ENCODE measurements around the gene SACM1L. TPM values are rescaled to one million over a fixed set of nuclear protein-coding genes. Genes with fewer than 3 reads are reported as not detected.

The SACM1L gene
- total and polyA plus RNA-seq, 2 of the 8 experiments (the other 6 are each of a cell fraction or from before 2014, with no cell fraction given) = 20.1 to 61.0 TPM

DNA sequence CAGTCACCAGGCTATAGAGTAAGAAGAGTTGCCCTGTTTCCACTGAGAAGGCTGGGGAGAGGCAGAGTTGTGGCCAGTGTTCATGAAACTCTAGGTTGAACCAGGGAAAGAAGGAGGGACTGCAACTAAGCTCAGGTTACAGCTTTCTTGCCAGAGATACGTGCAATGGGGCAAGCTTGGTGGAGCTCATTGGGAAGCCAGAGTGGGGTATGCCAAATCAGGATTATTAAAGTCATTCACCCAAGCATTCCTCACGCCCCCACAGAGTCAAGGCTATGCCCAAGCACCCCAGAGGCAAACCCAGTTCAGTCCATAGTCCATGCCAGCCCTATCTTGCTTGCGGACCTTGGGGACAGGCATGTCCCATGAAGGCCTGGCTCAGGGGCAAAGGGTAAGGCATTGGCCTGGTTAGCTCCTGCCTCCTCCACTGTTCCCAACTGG, 89.6 kb downstream of the SACM1L start:
- no peak overlapping the region for H2AK5ac ChIP-seq (ENCODE audit: low read depth, low read length)
- no peak overlapping the region for H3K4ac ChIP-seq (replicated peaks; ENCODE audit: insufficient read length, low read depth, low read length)
- H3K4me1 ChIP-seq (replicated peaks in 1 of 4; ENCODE audit: control insufficient read depth in 3 of 4, insufficient read depth in 4 of 4, low read length in 3 of 4) = peaks cover 0 to 2% (median 0%) of the 10 kb centered on the region in 4 experiments; a peak in 1 of 7 replicates
- no peaks in the 10 kb centered on the region for H3K36me3 ChIP-seq (ENCODE audit: control insufficient read depth in 2 of 4, insufficient read depth in 4 of 4, low read length in 3 of 4)
- no peak for FAIRE-seq
- no peaks in the 10 kb centered on the region for H3K27me3 ChIP-seq (replicated peaks in 1 of 4; ENCODE audit: control insufficient read depth in 3 of 4, extremely low read depth in 1 of 4, insufficient read depth in 3 of 4, low read length in 3 of 4)
- no peak overlapping the region for H3K56ac ChIP-seq (replicated peaks; ENCODE audit: insufficient read length, low read depth, low read length)
- no peaks in the 10 kb centered on the region for H3K9me3 ChIP-seq (ENCODE audit: insufficient read depth in 2 of 2, low read depth in 1 of 2, low read length in 1 of 2)
- H3K23me2 ChIP-seq (ENCODE audit: low read depth, low read length) = peaks cover 5% of the 10 kb centered on the region; the same call in 1 of the 2 replicates
- H2BK12ac ChIP-seq (ENCODE audit: low read depth, low read length) = no peak overlapping the region
- H3K4me3 ChIP-seq (ENCODE audit: extremely low read depth in 1 of 4, insufficient read depth in 2 of 4, low read depth in 3 of 4, low read length in 4 of 4) = no peak overlapping the region
- no peak overlapping the region; the same call in 1 of the 2 replicates for H2AFZ ChIP-seq (ENCODE audit: low read length)
- H3K23ac ChIP-seq (ENCODE audit: insufficient read length) = no peak overlapping the region
- ChIA-PET CTCF (ENCODE audit: partially characterized antibody) (interaction anchor here (0.7 to 7.1 kb wide), 5 partner anchors 17 to 299 kb away, joined by 3 to 64 read pairs (median 5); no protein-coding TSS in a partner anchor), POLR2A (ENCODE audit: partially characterized antibody) (no interaction called here)
- H4K5ac ChIP-seq (ENCODE audit: insufficient read length, low read depth, low read length) = no peak overlapping the region
- peak overlapping the region; percentile 33 for H4K91ac ChIP-seq (replicated peaks; ENCODE audit: insufficient read length, low read length)
- H2BK120ac ChIP-seq (replicated peaks; ENCODE audit: low read depth, low read length) = no peak overlapping the region
- H3K9ac ChIP-seq (replicated peaks in 1 of 4; ENCODE audit: extremely low read depth in 1 of 4, low read depth in 3 of 4, low read length in 3 of 4) = no peak overlapping the region
- no peak overlapping the region for H3K14ac ChIP-seq (ENCODE audit: insufficient read length)
- DNase-seq (ENCODE audit: low read depth in 1 of 2, low spot score in 2 of 2) = no peak
- no peak overlapping the region for H4K8ac ChIP-seq (ENCODE audit: extremely low read depth, insufficient read depth, low read length)
- H3K18ac ChIP-seq (ENCODE audit: extremely low read depth, low read length) = no peak overlapping the region
- H4K20me1 ChIP-seq (replicated peaks in 1 of 2; ENCODE audit: control insufficient read depth in 1 of 2, insufficient read depth in 2 of 2, low read length in 2 of 2) = no peaks in the 10 kb centered on the region
- H3K27ac ChIP-seq (ENCODE audit: low read depth, low read length) = no peak overlapping the region
- no peak overlapping the region for H2BK5ac ChIP-seq (ENCODE audit: low read depth, low read length)
- H3K79me2 ChIP-seq (ENCODE audit: control insufficient read depth in 1 of 2, insufficient read depth in 2 of 2, low read length in 2 of 2) = no peaks in the 10 kb centered on the region
- no peak overlapping the region for H2BK20ac ChIP-seq (ENCODE audit: low read length)
- no peaks in the 10 kb centered on the region for H3K79me1 ChIP-seq (ENCODE audit: low read depth, low read length)
- 0 out of 2 replicates have a peak overlapping the region, but pooled peaks have one; percentile 31 for H2BK15ac ChIP-seq (ENCODE audit: low read length)
- no peak overlapping the region for H3K4me2 ChIP-seq (ENCODE audit: insufficient read depth in 1 of 2, low read depth in 2 of 2, low read length in 2 of 2)
- 91% methylated on average over 3 of the region's 3 CpGs; no CpG with 5 or more reads in 1 of the 2 experiments for WGBS, 2 experiments (ENCODE audit: extremely low coverage in 1 of 2, insufficient coverage in 1 of 2, insufficient read length in 1 of 2, insufficient replicate concordance in 2 of 2, low coverage in 1 of 2, low lambda C conversion rate in 2 of 2, missing lambda C conversion rate in 1 of 2)
- TF ChIP-seq PHF8 (conservative IDR thresholded peaks at IDR 0.05; ENCODE audit: low read depth, low read length) = no peak
- TF ChIP-seq, protein P1, sequence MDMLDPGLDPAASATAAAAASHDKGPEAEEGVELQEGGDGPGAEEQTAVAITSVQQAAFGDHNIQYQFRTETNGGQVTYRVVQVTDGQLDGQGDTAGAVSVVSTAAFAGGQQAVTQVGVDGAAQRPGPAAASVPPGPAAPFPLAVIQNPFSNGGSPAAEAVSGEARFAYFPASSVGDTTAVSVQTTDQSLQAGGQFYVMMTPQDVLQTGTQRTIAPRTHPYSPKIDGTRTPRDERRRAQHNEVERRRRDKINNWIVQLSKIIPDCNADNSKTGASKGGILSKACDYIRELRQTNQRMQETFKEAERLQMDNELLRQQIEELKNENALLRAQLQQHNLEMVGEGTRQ (IDR thresholded peaks at IDR 0.05; ENCODE audit: low read length) = no peak
- no peak for TF ChIP-seq KDM1A (IDR thresholded peaks at IDR 0.05; ENCODE audit: borderline replicate concordance, low read length)
- no peak for TF ChIP-seq TAF7 (optimal IDR thresholded peaks at IDR 0.05; ENCODE audit: borderline replicate concordance, low read depth, low read length)
- no peak for TF ChIP-seq TEAD4 (IDR thresholded peaks at IDR 0.05; ENCODE audit: low read depth, low read length)
- TF ChIP-seq CREB1 (IDR thresholded peaks at IDR 0.05) = no peak
- no peak for TF ChIP-seq KDM5A (IDR thresholded peaks at IDR 0.05; ENCODE audit: low read length)
- TF ChIP-seq JUND (IDR thresholded peaks at IDR 0.05; ENCODE audit: low read length) = no peak
- TF ChIP-seq, protein P2, sequence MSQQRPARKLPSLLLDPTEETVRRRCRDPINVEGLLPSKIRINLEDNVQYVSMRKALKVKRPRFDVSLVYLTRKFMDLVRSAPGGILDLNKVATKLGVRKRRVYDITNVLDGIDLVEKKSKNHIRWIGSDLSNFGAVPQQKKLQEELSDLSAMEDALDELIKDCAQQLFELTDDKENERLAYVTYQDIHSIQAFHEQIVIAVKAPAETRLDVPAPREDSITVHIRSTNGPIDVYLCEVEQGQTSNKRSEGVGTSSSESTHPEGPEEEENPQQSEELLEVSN (IDR thresholded peaks at IDR 0.05) = no peak
- TF ChIP-seq RBBP5 (IDR thresholded peaks at IDR 0.05; ENCODE audit: borderline replicate concordance, low read depth, low read length) = no peak
- no peak for TF ChIP-seq HDAC2 (IDR thresholded peaks at IDR 0.05; ENCODE audit: borderline replicate concordance in 1 of 2, low read depth in 2 of 2, low read length in 2 of 2)

Measured in H1 (cell line).